Measurements from ENCODE around the gene FCN1. TPM values are rescaled to one million over a fixed set of nuclear protein-coding genes. Genes with fewer than 3 reads are reported as not detected.
"Not testable (repeated sequence)": the region's sequence is repeated elsewhere in the genome, so short reads cannot be mapped to it uniquely, and the experiment has no call there.

The FCN1 gene
- polyA plus RNA-seq (ENCODE audit: insufficient read length in 12 of 12), result 10 to 100 TPM in 1 of 12 donors, 1 to 10 TPM in 9, not detected in 2; 2.0 to 25.6 (median 2.9) TPM
- long read RNA-seq, donor 1, result 0 reads
- long read RNA-seq, donor 2, result 0 reads
- long read RNA-seq, donor 3, result 0 reads
- long read RNA-seq, donor 4, partial matches to known transcripts, result 0 of 2 reads
- long read RNA-seq, donor 4, other reads (novel, unspliced or antisense), result 0 of 2 reads
- long read RNA-seq, donor 5, result 0 reads
- long read RNA-seq, donor 6, partial matches to known transcripts, result 0 of 2 reads
- long read RNA-seq, donor 6, other reads (novel, unspliced or antisense), result 0 of 2 reads
- long read RNA-seq, donor 7, result 0 reads
- long read RNA-seq, donor 8, result 0 reads
- long read RNA-seq, donor 9, partial matches to known transcripts, result 0 of 1 reads
- long read RNA-seq, donor 9, other reads (novel, unspliced or antisense), result 0 of 1 reads
- long read RNA-seq, donor 10, result 0 reads
- long read RNA-seq, donor 11, partial matches to known transcripts, result 0 of 1 reads
- long read RNA-seq, donor 11, other reads (novel, unspliced or antisense), result 0 of 1 reads

DNA sequence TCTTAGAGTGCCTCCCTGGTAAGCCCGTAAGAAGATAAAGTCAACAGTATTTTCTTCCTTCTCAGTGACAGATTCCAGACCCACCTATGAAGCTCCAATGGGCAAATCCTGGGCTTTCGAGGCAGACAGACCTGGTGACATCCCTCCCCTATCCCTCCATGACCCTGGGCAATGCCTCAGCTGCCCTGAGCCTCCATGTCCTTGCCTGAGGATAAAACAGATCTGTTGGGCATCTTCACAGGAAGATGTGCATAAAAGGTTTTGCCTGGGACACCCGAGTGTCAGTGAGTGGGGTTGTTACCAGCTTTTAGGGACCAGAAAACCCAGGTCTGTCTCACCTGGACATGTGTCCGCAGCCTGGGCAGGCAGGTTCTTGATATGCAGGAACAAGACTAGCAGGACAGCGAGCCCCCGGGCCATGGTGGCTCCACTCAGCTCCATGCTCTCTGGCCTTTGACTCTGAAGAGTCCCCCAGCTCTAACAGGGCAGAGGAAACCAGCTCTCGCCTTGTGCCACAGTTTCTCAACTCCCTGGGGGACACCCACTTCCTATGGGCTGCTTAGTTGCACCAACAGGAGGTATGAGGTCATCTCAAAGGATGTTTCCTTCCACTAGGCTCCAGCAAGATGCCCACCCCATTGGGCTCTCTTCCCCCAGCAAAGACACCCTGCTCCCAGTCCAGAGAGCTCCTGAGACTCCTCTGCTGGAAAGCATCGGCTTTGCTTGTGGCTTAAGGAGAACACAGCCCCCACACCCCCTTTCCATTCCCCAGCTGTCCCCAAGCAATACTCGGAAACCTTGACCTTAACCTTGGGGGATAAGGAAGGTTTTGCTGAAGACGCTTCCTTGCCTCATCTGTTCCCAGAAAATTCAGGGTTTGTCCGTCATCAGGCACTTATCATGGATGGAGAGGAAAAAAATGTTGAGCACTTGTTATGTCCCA, at the start of gene FCN1:
Gene FCN1 (minus strand): TSS at position 482 of the 943 bp plus-strand sequence. CDS start 41 bp downstream, at position 441.
- no peak for DNase-seq

DNA sequence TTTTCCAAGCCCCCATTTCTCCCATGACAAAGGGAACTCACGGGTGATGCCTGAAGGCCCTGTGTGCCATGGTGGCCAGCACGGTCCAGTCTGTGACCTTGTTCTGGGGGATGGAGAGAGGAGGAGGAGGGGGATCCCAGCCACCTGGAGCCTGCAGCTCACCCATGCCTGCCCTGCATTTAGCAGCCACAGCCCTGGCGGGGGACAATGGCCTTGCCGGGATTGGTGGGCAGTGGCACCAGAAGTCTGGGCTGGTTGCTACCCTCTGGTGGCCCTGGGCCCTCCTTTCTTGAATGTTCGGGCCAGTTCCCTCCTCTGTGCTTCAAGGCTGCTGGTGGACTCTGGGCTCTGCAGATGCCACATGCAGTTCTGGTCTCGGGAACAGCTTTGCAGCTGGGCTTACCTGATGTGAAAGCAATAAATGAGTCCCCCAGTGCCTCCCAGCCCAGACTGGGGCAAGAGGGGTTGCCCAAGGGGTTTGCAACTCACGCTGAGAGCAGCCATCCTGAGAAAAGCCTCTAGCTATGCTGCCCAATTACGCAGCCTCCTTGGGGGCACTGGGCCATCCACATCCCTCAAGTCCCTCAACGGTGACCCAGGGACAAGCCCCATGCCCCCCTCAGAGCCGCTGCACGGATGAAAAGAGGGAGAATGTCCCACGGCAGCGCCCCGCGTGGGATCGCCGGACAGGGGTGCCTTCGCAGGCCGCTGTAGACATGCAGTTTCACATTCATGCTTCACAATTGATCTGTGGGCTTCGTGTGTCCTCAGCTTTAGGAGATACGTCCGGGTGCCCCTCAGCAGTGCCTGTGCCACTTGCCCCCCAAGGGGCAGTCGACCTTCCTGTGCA, 49.2 kb upstream of the FCN1 start:
- DNase-seq, result no peak

DNA sequence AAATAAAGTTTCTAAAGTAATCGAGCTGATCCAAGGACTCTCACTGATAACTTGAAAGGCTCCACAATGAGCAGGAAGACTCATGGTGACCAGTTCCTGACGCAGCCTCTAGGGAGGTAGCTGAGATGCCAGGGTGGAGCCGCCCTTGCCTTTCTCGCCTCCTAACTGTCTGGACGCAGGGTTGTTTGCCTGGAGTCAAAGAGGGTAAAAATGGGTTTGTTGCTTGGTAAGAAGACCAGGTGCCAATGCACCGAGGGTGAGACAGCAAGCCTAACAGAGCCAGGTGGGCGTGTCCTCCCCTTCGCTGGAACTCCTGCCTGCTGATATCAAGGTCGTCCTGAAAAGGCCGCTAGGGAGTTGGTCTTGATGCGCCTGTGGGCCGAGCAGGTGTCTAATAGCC, 48.6 kb upstream of the FCN1 start:
- no peak for DNase-seq

DNA sequence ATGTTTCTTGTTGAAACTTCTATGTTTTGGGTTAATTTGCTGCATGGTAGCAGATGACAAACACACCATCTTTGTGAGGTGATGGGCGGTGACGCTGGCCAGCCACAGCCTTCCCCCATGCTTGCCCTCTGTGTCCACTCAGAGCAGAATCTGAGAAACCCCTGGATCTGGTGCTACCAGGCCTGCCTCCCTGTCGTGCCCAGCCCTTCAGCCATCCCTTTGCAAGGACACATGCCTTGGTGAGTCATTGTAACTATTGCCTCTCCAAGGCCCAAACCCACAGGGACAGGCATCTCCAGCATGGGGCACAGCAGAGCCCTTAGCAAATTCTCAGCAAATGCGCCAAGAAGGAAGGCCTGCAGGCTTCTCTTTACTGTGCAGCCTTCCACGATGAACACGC, 48.1 kb upstream of the FCN1 start:
- no peak for DNase-seq

DNA sequence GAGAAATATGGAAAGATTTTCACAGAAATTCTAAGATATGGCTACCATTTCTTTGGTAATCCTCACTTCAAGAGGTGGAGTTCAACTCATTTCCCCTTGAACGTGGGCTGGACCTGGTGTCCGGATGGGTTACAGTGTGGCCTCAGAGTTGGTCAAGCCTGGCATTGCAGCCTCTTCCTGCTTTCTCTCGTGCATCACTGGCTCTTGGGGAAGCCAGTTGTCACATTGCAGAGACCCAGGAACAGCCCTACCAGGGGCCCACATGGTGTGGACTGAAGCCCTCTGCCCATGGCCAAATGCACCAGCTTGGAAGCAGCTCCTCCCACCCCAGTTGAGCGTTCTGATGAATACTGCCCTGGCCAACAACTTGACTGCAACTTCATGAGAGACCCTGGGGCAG, 47.7 kb upstream of the FCN1 start:
- DNase-seq, result no peak

DNA sequence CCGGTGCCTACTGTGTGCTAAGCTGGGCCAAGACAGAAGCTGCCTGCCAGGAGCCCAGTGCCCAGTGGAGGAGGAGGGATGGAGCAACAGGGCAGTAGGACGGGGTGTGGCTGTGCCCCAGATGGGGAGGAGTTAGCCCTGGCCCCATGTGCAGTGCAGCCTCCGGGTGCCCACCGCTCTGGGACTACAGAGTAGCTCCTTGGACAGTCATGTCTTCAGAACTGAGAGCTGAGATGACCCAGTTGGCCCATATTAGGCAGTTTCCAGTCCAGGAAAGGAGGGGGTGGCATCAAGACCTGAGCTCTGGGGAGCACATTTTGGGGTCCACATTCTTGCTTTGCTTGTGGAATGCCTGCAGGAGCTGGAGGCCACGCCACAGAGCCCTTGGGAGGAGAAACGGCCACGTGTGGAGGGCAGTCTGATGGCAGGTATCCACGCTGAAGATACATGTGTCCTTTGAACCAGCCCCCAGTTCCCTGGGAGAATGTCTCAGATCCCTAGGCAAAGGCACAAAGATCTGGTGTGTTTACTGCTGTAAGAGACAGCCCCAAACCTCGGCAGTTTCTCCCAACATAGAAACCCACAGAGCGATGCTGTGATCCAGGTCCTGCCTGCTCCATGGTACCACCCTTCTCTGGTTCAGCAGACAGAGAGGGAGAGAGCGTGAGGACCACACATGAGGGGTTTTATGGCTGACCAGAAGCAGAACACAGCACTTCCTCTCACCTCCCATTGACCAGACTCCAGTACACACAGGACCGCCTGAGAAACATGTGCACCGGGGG, 46.8 kb upstream of the FCN1 start:
- no peak for DNase-seq

DNA sequence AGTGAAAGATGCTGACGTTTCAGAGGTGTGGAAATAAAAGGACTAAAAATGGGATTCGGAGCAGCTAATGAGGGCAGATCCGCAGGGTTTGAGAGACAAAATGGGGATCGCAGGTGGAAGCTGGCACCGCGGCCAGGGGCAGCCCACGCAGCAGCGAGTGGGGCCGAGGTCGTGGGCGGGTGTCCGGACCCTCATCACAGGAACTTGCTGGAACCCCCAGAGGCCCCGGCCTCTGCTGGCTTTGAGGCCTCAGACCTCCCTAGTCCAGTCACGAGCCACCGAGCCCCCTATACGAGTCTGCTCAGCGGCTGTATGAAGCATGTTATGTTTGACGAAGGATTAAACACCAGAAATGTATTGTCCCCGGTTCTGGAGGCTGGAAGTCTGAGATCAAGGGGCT, 45.8 kb upstream of the FCN1 start:
- no peak for DNase-seq

DNA sequence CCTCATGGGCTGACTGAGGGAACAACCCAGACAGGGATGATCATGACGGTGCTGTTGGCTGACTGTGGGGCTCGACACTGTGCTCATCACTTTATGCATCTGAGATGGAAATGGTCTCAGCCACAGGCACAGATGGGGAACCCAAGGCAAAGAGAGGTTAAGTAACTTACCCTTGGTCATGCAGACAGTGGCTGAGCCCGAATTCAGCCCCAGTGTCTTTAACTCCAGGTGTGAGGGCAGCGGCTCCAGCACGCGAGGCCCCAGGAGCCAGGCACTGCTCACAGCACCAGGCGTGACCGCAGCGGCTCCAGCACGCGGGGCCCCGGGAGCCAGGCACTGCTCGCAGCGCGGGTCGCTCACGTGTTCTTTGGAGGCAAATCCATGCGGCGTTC, 45.3 kb upstream of the FCN1 start:
- no peak for DNase-seq

DNA sequence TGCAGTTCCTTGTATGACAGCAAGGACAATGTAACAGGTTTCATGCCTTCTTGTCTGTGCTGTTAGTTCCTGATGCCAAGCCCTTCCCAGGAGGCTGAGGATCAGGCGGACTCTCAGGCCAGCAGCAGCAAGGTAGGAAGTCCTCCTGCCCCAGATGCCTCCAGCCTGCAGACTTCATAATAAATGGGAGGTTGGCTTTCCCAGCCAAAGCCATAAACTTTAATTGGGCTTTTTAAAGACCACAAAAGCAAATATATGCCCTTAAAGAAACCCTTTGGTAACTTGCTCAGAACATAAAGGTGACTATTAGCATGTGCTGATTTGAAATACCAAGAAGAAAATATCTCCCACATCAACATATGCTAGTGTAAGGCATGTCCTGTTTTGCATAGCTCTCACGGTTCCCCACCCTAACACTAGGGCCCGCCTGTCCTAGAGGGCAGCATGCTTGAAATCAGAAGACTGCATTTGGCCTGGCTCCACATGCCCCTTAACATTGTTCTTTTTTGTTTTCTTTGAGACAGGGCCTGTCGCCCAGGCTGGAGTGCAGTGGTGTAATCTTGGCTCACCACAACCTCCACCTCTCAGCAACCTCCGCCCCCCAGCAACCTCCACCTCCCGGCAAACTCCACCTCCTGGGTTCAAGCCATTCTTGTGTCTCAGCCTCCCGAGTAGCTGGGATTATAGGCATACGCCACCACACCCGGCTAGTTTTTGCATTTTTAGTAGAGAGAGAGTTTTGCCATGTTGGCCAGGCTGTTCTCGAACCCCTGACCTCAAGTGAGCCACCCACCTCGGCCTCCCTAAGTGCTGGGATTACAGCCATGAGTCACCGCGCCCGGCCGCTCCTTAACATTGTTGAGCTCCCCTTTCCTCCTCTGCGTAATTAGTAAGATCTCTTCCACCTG, 44.6 kb upstream of the FCN1 start:
- DNase-seq, result no peak

DNA sequence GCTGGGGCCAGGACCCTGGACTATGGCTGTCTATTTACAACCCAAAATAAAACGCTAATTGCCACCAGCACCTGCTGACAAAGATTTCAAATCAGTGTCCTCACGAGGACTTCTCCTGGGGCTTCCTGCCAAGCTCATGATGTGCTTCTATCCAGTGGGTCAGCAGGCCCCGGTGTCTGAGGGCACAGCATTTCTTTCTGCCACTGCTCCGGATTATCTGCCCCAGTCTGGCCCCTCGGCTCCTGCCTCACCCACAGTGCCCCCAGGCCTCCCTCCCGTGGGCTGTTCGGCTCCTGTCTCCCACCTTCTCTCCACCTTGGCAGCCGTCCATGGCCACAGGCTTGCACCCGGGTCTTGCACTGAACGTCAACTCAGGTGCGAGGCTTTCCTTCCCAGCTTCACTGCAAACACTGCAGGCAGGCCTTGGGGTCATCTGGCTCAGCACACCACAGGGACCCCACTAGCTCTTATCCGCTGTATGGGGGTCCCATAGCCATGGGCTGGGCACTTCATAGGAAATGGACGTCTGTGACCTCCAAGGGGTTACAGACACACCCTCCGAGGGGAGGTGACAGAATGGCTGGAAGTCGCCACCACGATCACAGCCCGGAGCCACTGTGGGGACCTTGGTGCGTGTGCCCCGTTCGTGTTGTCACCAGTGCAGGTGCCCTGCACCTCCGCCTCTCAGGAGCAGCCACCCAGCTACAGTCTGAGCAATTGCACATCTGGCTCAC, 43.8 kb upstream of the FCN1 start:
- no peak for DNase-seq

DNA sequence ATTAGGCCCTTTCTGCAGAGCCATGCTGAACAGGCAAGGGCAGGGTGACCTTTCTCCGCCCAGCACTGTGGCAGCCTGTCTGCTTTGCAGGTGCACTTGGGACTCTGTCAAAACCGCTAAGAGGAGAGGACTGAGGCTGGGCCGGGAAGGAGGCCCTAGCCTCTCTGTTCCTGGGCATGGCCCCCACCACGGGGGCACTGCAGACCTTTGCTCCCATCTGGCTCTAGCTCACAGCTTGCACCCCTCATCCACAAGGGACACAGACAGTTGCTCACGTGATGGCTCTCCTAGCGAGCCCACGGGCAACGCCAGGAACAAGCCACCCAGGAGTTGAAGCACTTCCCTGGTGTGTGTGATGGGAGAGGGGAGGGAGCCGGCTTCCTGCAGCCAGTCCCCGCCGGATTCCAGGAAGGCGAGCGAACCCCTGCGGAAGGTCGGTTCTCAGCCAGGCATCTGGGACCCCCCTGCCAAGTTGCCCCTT, 43.0 kb upstream of the FCN1 start:
- no peak for DNase-seq

DNA sequence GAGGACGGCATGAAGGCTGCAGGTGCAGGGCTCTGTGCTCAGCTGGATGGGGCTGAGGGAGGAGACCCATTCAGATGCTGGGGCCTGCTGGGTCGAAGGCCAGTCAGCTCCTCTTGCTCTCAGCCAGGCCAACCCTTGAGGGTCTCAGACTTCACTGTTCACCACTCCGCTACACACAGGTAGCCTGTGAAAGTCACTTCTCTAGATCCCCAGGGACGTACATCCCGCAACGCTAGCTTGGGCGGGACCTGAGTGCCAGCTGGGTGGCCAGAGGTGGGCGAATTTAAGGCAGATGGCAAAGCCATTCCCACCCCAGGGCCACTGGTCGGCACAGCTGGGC, 42.2 kb upstream of the FCN1 start:
- DNase-seq, result no peak

DNA sequence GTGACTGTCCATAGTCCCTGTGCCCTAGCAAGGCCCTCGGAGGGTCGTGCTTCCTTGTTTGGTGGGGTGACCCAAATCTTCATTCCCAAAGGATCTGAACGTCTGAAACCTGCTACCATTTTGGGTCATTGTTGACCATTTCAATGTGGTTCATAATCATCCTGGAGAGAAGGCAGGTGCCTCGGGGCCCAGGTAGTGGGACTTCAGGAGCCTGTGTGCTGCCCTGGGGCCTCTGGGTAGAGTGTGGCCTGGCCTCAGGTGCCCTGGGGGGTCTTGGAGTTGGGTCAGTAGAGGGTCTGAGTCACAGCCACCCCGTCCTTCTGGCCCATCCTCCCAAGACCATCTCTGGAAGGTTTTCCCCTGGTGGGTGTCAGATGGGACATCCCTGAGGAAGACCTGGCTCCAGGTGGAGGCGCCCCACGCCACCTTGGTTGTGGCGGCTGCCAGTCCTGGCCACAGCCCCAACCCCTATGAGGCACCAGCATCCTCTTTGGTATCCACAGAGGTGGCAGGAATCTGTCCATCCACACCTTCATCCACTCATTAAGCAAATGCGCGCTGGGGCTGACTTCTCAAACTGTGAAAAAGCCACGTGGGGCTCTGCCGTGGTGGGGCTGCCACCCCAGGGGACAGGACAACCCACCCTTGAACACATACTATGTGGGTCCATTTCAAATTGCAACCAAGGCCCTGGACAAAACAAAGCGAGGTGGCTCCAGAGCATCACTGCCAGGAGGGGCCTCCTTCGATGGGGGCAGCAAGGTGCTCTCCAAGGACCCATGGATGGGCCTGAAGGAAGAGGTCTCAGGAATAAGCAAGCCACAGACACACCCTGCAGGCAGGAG, 41.6 kb upstream of the FCN1 start:
- DNase-seq, result no peak

DNA sequence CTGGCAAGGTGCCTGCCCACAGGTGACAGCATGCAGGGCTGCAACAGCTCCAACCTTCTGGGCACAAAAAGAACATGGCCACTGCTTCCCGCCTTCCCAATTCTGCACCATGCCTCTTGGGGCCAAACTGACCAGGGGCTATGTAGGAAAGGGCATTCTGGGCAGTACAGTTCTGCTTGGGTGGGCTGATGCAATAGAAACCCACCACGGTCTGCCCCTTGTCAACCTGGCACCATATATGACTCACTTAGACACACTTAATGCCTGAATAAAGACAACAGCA, 40.2 kb upstream of the FCN1 start:
- no peak for DNase-seq

DNA sequence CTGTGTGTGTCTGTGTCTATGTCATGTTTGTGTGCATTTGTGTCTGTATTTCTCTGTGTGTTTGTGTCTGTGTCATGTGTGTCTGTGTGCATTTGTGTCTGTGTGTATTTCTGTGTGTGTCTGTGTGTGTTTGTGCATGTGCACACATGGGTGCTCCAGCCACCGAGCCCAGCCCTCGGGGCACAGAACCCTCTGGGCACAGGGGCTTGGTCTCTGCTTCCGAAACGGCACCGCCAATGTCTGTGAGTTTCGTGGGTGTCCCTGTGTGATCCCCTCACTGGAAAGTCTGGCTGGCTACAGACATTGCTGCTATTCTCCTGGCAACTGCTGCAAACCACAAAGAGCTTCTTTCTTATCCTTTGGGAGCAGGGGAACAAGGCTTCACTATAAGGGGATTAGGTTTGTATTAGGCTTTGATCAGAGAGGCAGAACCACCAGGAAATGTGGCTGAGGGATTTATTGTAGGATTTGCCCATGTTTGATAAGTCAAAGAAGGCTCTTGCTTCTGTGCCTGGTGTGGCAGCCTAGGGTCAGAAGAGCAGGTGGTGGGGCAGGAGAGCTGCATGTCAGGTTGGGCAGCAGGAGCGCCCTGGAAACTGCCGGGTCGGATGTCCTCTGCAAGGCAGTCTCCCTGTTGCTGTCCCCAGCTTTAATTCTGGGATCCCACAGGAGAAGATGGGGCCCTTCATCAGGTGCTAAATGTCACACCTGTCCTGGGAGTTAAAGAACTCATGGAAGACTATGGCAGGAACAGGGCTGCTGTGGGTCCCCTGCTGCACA, 39.6 kb upstream of the FCN1 start:
- DNase-seq, result no peak

DNA sequence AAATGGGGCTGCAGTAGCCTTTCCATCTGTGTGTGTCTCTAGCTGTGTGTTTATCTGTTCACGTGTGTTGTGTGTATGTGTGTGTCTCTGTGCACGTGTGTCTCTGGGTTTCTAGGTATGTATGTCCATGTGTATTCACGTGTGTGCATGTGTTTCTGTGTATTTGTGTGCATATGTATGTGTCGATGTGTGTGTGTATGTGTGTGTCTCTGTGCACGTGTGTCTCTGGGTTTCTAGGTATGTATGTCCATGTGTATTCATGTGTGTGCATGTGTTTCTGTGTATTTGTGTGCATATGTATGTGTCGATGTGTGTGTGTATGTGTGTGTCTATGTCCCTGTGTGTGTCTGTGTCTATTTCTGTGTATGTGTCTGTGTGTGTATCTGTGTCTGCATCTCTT, 38.7 kb upstream of the FCN1 start:
- DNase-seq, result not testable (repeated sequence)

DNA sequence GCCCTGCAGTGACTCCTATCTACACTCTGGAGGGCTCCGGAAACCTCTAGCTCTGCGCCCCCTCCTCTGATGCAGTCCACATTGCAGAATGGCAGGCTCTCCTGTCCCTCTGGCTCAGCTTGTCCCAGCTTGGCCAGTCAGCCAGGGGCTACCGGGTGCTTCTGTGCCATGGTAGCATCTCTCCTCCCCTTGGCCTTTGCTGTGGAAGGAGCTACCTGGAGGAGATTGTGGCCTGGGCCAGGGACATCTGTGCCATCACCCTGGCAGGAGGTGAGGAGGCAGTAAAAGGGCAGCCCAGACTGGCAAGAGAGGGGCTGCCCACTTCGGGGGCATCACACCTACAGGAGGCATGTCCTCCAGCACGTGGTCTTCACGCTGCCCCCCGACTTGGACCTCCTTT, 38.1 kb upstream of the FCN1 start:
- DNase-seq, result no peak
